ENCODE measurements around the gene KATNB1. TPM values are rescaled to one million over a fixed set of nuclear protein-coding genes. Genes with fewer than 3 reads are reported as not detected.

Gene KATNB1
- total and polyA plus RNA-seq, 2 of the 8 experiments (the other 6 are each of a cell fraction or from before 2014, with no cell fraction given): 50.2 to 60.4 TPM

DNA sequence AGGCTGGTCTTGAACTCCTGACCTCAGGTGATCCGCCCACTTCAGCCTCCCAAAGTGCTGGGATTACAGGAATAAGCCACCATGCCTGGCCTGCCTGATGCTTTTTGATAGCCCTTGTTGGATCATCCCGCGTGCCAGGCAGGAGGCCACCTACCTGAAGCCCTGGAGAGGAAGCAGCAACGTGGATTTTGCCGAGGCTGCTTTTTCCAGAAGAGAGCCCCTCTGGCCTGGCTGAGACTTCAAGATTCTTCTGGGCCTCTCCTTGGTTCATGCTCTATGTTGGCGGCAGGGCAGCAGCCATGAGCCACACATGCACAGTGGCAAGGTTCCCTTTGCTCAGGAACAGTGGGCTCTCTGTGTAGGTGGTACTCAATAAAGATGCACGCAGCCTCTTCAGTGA lies 11.5 kb downstream of the KATNB1 start:
- H3K79me1 ChIP-seq (ENCODE audit: low read depth, low read length): no peaks in the 10 kb centered on the region
- no peak overlapping the region for H3K9ac ChIP-seq (replicated peaks in 1 of 4; ENCODE audit: extremely low read depth in 1 of 4, low read depth in 3 of 4, low read length in 3 of 4)
- 92% methylated on average over 7 of the region's 7 CpGs; no CpG with 5 or more reads in 1 of the 2 experiments for WGBS, 2 experiments (ENCODE audit: extremely low coverage in 1 of 2, insufficient coverage in 1 of 2, insufficient read length in 1 of 2, insufficient replicate concordance in 2 of 2, low coverage in 1 of 2, low lambda C conversion rate in 2 of 2, missing lambda C conversion rate in 1 of 2)
- H2AFZ ChIP-seq (ENCODE audit: low read length): no peak overlapping the region
- H3K4me3 ChIP-seq (ENCODE audit: extremely low read depth in 1 of 4, insufficient read depth in 2 of 4, low read depth in 3 of 4, low read length in 4 of 4): no peak overlapping the region
- ChIA-PET POLR2A (ENCODE audit: partially characterized antibody) (no interaction called here), CTCF (ENCODE audit: partially characterized antibody) (interaction anchor here (2.4 kb wide), 1 partner anchor 10 kb away, joined by 17 read pairs; no protein-coding TSS in a partner anchor)
- peaks cover 0 to 6% (median 0%) of the 10 kb centered on the region in 4 experiments; a peak in 4 of 8 replicates for H3K36me3 ChIP-seq (ENCODE audit: control insufficient read depth in 2 of 4, insufficient read depth in 4 of 4, low read length in 3 of 4)
- H2BK12ac ChIP-seq (ENCODE audit: low read depth, low read length): no peak overlapping the region
- no peaks in the 10 kb centered on the region for H3K27me3 ChIP-seq (replicated peaks in 1 of 4; ENCODE audit: control insufficient read depth in 3 of 4, extremely low read depth in 1 of 4, insufficient read depth in 3 of 4, low read length in 3 of 4)
- H2BK20ac ChIP-seq (ENCODE audit: low read length): no peak overlapping the region
- no peak overlapping the region for H4K91ac ChIP-seq (replicated peaks; ENCODE audit: insufficient read length, low read length)
- no peak overlapping the region for H2BK5ac ChIP-seq (ENCODE audit: low read depth, low read length)
- no peaks in the 10 kb centered on the region for H3K4me1 ChIP-seq (replicated peaks in 1 of 4; ENCODE audit: control insufficient read depth in 3 of 4, insufficient read depth in 4 of 4, low read length in 3 of 4)
- H2BK15ac ChIP-seq (ENCODE audit: low read length): no peak overlapping the region
- no peak overlapping the region for H4K8ac ChIP-seq (ENCODE audit: extremely low read depth, insufficient read depth, low read length)
- no peak overlapping the region for H3K18ac ChIP-seq (ENCODE audit: extremely low read depth, low read length)
- DNase-seq (ENCODE audit: low read depth in 1 of 2, low spot score in 2 of 2) (no peak), FAIRE-seq (no peak)
- no peak overlapping the region for H3K27ac ChIP-seq (ENCODE audit: low read depth, low read length)
- H3K79me2 ChIP-seq (ENCODE audit: control insufficient read depth in 1 of 2, insufficient read depth in 2 of 2, low read length in 2 of 2): no peaks in the 10 kb centered on the region
- H3K56ac ChIP-seq (replicated peaks; ENCODE audit: insufficient read length, low read depth, low read length): no peak overlapping the region
- H2AK5ac ChIP-seq (ENCODE audit: low read depth, low read length): no peak overlapping the region
- peaks cover 0 to 3% of the 10 kb centered on the region in 2 experiments for H4K20me1 ChIP-seq (replicated peaks in 1 of 2; ENCODE audit: control insufficient read depth in 1 of 2, insufficient read depth in 2 of 2, low read length in 2 of 2)
- no peaks in the 10 kb centered on the region for H3K9me3 ChIP-seq (ENCODE audit: insufficient read depth in 2 of 2, low read depth in 1 of 2, low read length in 1 of 2)
- H3K23me2 ChIP-seq (ENCODE audit: low read depth, low read length): no peaks in the 10 kb centered on the region
- no peak overlapping the region for H3K4me2 ChIP-seq (ENCODE audit: insufficient read depth in 1 of 2, low read depth in 2 of 2, low read length in 2 of 2)
- H3K23ac ChIP-seq (ENCODE audit: insufficient read length): no peak overlapping the region
- no peak overlapping the region for H4K5ac ChIP-seq (ENCODE audit: insufficient read length, low read depth, low read length)
- no peak overlapping the region for H2BK120ac ChIP-seq (replicated peaks; ENCODE audit: low read depth, low read length)
- no peak overlapping the region for H3K4ac ChIP-seq (replicated peaks; ENCODE audit: insufficient read length, low read depth, low read length)
- no peak overlapping the region for H3K14ac ChIP-seq (ENCODE audit: insufficient read length)
- TF ChIP-seq SIN3A (conservative IDR thresholded peaks at IDR 0.05 in 1 of 2, IDR thresholded peaks at IDR 0.05 in 1 of 2; ENCODE audit: low read depth in 1 of 2, low read length in 2 of 2): no peak
- TF ChIP-seq EZH2 (IDR thresholded peaks at IDR 0.05; ENCODE audit: low read depth, low read length, severe bottlenecking): no peak
- TF ChIP-seq EP300 (IDR thresholded peaks at IDR 0.05; ENCODE audit: borderline replicate concordance in 1 of 2, low read depth in 2 of 2, low read length in 2 of 2): no peak
- TF ChIP-seq TAF7 (optimal IDR thresholded peaks at IDR 0.05; ENCODE audit: borderline replicate concordance, low read depth, low read length): no peak
- no peak for TF ChIP-seq GABPA (IDR thresholded peaks at IDR 0.05; ENCODE audit: borderline replicate concordance, insufficient read depth, low read length)
- TF ChIP-seq CBX8 (IDR thresholded peaks at IDR 0.05; ENCODE audit: borderline replicate concordance, low read depth, low read length): no peak
- TF ChIP-seq BCL11A (IDR thresholded peaks at IDR 0.05; ENCODE audit: low read depth in 2 of 2, low read length in 2 of 2): no peak
- TF ChIP-seq, protein P1, sequence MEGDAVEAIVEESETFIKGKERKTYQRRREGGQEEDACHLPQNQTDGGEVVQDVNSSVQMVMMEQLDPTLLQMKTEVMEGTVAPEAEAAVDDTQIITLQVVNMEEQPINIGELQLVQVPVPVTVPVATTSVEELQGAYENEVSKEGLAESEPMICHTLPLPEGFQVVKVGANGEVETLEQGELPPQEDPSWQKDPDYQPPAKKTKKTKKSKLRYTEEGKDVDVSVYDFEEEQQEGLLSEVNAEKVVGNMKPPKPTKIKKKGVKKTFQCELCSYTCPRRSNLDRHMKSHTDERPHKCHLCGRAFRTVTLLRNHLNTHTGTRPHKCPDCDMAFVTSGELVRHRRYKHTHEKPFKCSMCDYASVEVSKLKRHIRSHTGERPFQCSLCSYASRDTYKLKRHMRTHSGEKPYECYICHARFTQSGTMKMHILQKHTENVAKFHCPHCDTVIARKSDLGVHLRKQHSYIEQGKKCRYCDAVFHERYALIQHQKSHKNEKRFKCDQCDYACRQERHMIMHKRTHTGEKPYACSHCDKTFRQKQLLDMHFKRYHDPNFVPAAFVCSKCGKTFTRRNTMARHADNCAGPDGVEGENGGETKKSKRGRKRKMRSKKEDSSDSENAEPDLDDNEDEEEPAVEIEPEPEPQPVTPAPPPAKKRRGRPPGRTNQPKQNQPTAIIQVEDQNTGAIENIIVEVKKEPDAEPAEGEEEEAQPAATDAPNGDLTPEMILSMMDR (IDR thresholded peaks at IDR 0.05; ENCODE audit: control extremely low read depth in 1 of 3, insufficient read depth in 1 of 3, low read depth in 1 of 3, low read length in 3 of 3): no peak
- no peak for TF ChIP-seq SP1 (IDR thresholded peaks at IDR 0.05; ENCODE audit: low read depth, low read length)
- no peak for TF ChIP-seq TAF1 (IDR thresholded peaks at IDR 0.05; ENCODE audit: low read depth, low read length)
- TF ChIP-seq CREB1 (IDR thresholded peaks at IDR 0.05): no peak

Measured in H1 (cell line).